ENCODE measurements around the gene NCOA7. TPM values are rescaled to one million over a fixed set of nuclear protein-coding genes. Genes with fewer than 3 reads are reported as not detected.
"Not testable (repeated sequence)": the region's sequence is repeated elsewhere in the genome, so short reads cannot be mapped to it uniquely, and the experiment has no call there.

The NCOA7 gene
- polyA plus RNA-seq, 4 donors = 33.7 to 54.6 (median 39.2) TPM

- no peak for DNase-seq (ENCODE audit: low read depth in 4 of 4, low spot score in 3 of 4)
Observed at GRCh38 chr6:125940247-125941041, 149.7 kb downstream of the NCOA7 start.

DNA sequence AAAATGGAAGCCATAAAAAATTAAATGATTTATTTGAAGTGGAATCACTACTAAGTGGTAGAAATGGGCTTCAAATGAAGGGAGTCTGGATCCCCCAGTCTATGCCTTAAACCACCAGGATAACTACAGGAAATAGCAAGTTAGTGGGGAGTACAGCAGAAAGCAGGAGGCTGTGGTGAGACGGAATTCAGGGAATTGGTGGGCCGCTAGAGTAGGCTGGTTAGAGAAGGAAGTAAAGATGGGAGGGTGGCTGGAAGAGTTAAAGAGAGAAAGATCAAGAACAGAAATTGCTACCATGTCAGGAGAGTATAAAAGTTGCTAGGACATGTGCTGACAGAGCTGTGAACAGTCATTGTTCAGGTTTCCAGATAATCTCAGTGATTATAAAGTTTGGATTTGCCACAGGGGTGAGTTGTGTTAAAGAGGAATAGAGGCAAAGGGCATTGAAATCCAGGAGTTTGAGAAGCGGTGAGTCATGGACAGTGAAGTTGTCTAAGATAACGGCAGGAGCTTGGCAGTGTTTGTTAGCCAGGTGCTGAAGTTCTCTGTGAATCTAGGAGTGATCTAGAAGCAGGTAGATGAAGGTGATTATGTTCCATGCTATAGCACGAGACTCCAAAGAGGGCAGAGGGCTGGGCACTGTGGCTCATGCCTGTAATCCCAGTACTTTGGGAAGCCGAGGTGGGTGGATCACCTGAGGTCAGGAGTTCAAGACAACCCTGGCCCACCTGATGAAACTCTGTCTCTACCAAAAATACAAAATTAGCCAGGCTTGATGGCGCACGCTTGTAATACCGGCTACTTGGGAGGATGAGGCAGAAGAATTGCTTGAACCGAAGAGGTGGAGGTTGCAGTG is 152.1 kb downstream of the NCOA7 start:
- no peak for DNase-seq (ENCODE audit: low read depth in 4 of 4, low spot score in 3 of 4)

DNA sequence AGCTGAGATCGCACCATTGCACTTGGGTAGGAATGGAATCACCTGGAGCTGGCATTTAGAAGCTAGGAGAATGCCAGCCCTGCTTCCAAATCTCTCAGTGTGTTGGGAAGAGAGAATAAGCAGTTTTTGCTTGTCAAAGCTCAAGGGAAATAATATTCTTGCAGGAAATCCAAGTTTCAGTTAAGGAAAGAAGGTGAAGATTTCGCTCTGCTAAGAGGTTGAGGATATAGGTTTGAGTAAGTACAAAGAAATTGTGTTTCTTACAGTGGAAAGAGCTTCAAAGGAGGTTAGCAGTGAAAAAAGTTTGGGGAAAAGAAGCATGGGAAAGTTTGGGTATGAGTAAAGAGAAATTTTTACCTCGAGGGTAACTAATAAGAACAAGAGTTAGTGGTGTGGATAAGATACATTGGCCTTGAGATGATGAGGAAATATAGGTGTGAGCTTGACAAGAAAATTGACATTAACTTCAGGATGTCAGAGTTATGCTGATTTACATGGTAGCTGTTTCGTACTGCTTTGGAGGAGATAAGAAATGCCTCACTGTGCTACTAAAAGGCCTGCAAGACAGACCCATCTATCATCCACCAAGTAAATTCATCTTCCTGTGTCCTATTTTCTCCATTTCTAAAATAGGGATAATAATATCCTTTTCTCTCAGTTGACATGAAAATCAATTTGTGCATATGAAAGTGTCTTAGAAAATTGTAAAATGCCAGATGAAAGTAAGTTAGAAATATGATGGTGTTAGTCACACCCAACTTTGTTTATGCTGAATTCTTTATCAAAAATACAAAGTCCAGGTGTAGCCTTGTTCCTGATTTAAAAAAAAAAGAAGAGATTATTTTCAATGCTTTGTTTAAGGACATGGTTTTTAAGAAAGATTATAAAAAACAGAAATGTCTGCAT is 153.0 kb downstream of the NCOA7 start:
- DNase-seq (ENCODE audit: low read depth in 4 of 4, low spot score in 3 of 4) = no peak

DNA sequence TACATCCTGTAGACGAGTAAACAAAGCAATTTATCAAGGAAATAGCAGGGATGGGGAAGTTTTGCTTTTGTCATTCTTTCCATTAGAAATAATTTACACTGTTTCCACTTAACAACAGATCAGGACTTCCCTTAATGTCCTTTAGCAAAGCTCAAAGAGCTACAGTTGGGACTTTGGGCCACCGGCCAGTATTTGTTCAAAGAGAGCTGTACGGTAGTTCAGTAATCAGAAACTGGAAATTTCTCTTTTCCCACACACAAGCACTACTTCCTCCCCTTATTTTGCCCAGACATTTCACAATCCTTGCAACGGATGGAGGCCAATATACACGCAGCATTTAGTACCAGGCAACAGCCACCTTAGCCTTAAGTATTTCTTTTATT is 153.7 kb downstream of the NCOA7 start:
- peak in 1 of 4 donors; percentile 33 for DNase-seq (ENCODE audit: low read depth in 4 of 4, low spot score in 3 of 4)

DNA sequence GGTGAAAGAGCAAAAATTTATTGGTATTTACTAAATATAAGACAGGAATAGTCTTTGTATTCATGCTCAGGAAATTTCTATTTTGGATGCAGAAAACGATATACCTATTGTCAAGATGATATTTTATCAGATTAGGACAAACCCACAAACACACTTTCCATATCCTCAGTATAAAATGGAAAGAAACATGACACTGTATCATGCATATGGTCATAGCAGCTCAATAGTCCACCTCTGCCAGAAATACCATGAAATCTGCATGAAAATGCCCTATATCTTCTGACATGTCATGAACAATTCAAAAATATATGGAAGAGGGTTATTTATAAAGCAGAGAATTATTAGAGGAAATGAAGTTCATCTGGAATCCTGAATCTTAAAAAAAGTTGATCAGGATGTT is 154.1 kb downstream of the NCOA7 start:
- no peak for DNase-seq (ENCODE audit: low read depth in 4 of 4, low spot score in 3 of 4)

- no peak for DNase-seq (ENCODE audit: low read depth in 4 of 4, low spot score in 3 of 4)
Observed at GRCh38 chr6:125945378-125946141, 154.8 kb downstream of the NCOA7 start.

- DNase-seq (ENCODE audit: low read depth in 4 of 4, low spot score in 3 of 4) = no peak
Observed at GRCh38 chr6:125947615-125948014, 156.9 kb downstream of the NCOA7 start.

- DNase-seq (ENCODE audit: low read depth in 4 of 4, low spot score in 3 of 4) = no peak
Observed at GRCh38 chr6:125948455-125948854, 157.7 kb downstream of the NCOA7 start.

DNA sequence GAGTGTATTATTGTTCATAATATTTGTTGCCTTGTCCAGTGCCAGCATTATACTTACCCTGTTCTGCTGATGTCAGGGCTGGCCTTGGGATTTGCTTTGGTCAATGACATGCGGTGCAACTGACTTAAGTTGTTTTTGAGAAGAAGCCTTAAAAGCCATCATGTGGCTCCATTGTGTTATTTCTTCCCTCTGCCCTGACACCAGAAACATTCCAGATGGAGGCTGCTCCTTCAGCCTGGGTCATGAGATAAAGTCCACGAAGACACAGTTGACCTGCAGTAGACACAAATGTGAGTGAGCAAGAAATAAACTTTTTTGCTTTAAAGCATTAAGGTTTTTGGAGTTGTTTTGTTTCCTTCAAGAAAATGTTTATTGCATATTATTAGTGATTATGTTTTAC is 158.3 kb downstream of the NCOA7 start:
- DNase-seq (ENCODE audit: low read depth in 4 of 4, low spot score in 3 of 4) = no peak

DNA sequence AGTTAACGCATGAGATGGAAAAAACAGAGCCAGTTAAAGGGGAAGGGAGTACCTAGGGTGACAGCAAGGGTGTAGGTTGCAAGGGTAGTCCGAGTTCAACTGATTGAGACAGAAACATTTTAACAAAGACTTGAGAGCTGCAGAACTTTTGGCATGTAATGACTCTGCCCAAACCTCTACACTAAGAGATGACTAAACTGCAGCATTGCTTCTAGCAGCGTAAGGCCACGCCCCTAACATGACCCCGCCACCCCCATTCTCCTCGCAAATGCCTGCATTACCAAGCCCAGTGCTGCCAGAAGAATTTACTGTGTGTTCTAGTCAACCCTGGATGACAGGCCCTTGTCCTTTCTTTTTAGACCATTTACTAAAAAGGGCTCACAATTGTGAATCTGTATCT is 159.5 kb downstream of the NCOA7 start:
- DNase-seq (ENCODE audit: low read depth in 4 of 4, low spot score in 3 of 4) = no peak

DNA sequence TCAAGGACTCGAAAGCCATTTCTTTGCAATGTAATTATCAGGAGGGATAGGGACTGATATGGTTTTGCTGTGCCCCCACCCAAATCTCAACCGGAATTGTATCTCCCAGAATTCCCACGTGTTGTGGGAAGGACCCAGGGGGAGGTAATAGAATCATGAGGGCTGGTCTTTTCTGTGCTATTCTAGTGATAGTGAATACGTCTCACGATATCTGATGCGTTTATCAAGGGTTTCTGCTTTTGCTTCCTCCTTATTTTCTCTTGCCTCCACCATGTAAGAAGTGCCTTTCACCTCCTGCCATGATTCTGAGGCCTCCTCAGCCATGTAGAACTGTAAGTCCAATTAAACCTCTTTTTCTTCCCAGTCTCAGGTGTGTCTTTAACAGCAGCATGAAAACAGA is 160.0 kb downstream of the NCOA7 start:
- not testable (repeated sequence) for DNase-seq (ENCODE audit: low read depth in 4 of 4, low spot score in 3 of 4)

- DNase-seq (ENCODE audit: low read depth in 4 of 4, low spot score in 3 of 4) = no peak
Observed at GRCh38 chr6:125951323-125951722, 160.6 kb downstream of the NCOA7 start.

DNA sequence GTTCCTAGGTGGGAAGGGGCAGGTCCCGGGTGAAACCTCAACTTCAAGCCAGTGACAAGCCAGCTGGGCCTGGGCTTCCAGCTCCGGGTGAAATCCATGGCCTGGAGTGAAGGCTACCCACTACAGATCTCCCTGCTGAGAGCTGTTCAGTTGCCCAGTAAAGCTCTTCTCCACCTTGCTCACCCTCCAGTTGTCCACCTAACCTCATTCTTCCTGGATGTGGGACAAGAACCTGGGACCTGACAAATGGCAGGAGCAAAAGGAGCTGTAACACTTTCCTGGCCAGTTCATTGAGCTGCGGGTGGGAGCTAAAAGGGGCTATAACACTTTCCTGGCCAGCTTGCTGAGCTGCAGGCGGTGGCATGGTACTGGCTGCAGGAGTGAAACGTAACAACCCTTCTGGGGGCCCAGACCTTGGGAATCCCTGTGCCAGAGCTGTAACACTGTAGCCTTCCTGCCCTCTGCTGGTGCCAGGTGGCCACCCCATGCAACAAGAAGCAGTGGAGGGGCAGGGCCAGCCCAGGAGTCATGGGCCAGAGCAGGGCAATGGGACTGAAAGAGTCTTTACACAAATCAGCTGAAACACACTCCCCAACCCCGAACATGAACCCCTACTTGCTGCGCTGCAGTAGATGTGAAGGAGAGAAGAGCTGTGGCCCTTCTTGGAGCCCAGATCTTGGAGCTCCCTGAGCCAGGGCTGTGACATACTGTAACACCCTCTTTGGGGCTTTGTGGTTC is 162.2 kb downstream of the NCOA7 start:
- no peak for DNase-seq (ENCODE audit: low read depth in 4 of 4, low spot score in 3 of 4)

DNA sequence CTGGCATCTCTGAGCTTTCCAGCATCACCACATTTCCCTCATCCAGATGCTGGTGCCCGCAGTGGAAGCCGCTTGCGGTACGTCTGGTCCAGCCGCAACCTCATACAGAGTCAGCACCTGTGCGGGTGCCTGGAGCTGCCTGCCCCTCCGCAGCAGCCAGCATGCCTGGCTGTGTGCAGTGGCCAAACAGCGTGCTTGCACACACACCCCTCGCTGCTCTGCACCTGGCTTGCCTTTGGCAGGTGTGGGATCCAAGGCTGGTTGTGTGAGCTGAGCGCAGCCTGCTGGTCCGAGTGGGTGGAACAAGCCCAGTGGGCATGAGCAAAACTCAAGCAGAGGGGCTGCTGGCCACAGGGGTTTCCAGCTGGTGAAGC is 162.7 kb downstream of the NCOA7 start:
- no peak for DNase-seq (ENCODE audit: low read depth in 4 of 4, low spot score in 3 of 4)

GRCh38 chr6:125954735-125955339 is 164.1 kb downstream of the NCOA7 start:
- no peak for DNase-seq (ENCODE audit: low read depth in 4 of 4, low spot score in 3 of 4)

DNA sequence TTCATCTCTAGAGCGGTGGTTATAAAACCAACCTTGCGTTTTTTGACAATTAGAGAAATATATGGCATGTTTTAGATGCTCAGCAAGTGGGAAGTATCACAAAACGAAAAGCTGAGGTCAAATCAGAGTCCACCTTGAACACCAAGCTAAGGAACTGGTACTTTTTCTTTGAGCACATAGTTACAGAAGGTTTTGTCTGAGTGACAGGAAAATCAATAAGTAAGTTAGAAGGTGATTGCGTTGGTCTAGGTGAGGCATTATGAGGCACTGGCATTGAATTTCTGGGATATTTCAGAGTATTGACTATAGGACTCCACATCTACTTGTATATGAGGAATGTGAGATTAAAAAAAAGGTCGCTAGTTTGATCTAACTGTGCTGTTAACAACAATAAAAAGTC is 165.2 kb downstream of the NCOA7 start:
- no peak for DNase-seq (ENCODE audit: low read depth in 4 of 4, low spot score in 3 of 4)

GRCh38 chr6:125956506-125957390 is 166.0 kb downstream of the NCOA7 start, which contains the start of gene HINT3:
Gene HINT3 (plus strand): TSS chr6:125956770. CDS start chr6:125956978, 208 bp downstream.
- DNase-seq (ENCODE audit: low read depth in 4 of 4, low spot score in 3 of 4) = peak; percentile 95 to 97 (median 96)

GRCh38 chr6:125957391-125957693 is 166.6 kb downstream of the NCOA7 start:
- DNase-seq (ENCODE audit: low read depth in 4 of 4, low spot score in 3 of 4) = no peak

Data from left renal pelvis (tissue), 4 donors.